HL-60 (cell line): ENCODE measurements around the gene PRDM15.

Experiments used
- CTCF ChIP-seq: IDR thresholded peaks from one replicate; pipeline ENCODE4 v1.5.1; 2011; ENCODE audit warnings: low read length, control low read depth, inconsistent platforms; ENCODE audit not compliant: insufficient read depth
- POLR2AphosphoS5 ChIP-seq: IDR thresholded peaks from 2 replicates; pipeline ENCODE4 v1.6.1; 2012; ENCODE audit warnings: low read depth

- no peak for TF ChIP-seq CTCF
- TF ChIP-seq POLR2AphosphoS5 = no peak
These were observed 18.6 kb upstream of the PRDM15 start for GRCh38 chr21:41897700-41898099.
